H1 (cell line): Measurements from ENCODE around the gene FARP2.

Source experiments
- CEBPB ChIP-seq: IDR thresholded peaks from 2 replicates; pipeline ENCODE4 v1.6.1; 2012; ENCODE audit warnings: low read depth, low read length
- EP300 ChIP-seq, 2 experiments: IDR thresholded peaks; 1 replicate in 1 of 2; 2 replicates in 1 of 2; pipeline ENCODE4 v1.6.1; 2011 to 2012; ENCODE audit warnings: low read depth in 2 of 2, low read length in 2 of 2, mild to moderate bottlenecking in 2 of 2, borderline replicate concordance in 1 of 2, inconsistent platforms in 1 of 2, moderate library complexity in 1 of 2
- KDM1A ChIP-seq: fragments of 200-600, 300-600 bp; sonication (generic); IDR thresholded peaks from 2 replicates; pipeline ENCODE4 v1.7.1; 2016; ENCODE audit warnings: mild to moderate bottlenecking, low read length, borderline replicate concordance
- POLR2A ChIP-seq, 2 experiments: IDR thresholded peaks; 1 replicate in 1 of 2; 2 replicates in 1 of 2; pipeline ENCODE4 v1.6.1; 2011; ENCODE audit warnings: low read depth in 2 of 2, low read length in 2 of 2, mild to moderate bottlenecking in 2 of 2; ENCODE audit errors: control extremely low read depth in 1 of 2
- POLR2AphosphoS5 ChIP-seq: IDR thresholded peaks from 2 replicates; pipeline ENCODE4 v1.6.1; 2011; ENCODE audit warnings: low read depth, low read length
- SP4 ChIP-seq: IDR thresholded peaks from 2 replicates; pipeline ENCODE4 v1.6.1; 2012; ENCODE audit warnings: low read length, inconsistent platforms
- TF ChIP-seq, protein P1 (sequence below), 3 experiments: IDR thresholded peaks; 1 replicate in 2 of 3; 2 replicates in 1 of 3; pipeline versions ENCODE4 v1.5.1 to v1.6.1; 2011; ENCODE audit warnings: low read length in 3 of 3, mild to moderate bottlenecking in 3 of 3, inconsistent platforms in 2 of 3, low read depth in 1 of 3, moderate library complexity in 1 of 3; ENCODE audit not compliant: insufficient read depth in 1 of 3; ENCODE audit errors: control extremely low read depth in 1 of 3

DNA sequence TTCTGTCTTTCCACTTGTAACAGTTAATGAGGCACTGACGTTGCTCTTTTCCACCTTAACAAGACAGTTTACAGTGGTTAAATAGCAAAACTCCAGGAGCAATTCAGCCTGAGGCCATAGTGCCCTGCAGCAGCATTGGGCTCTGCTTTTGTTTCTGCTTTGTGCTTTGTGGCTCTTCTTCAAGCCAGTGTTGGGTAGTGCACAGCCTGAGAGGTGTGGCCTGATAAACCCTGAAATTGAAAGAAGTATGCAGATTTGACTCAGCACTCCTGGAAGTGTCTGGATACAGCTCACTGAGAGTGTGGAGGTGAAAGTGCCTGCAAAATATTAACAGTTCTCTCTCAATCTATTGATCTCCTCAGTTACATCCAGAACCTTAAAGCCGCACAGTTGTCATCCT, 89.3 kb downstream of the FARP2 start:
- TF ChIP-seq POLR2A (IDR thresholded peaks at IDR 0.05; ENCODE audit: control extremely low read depth in 1 of 2, low read depth in 2 of 2, low read length in 2 of 2): no peak
- no peak for TF ChIP-seq POLR2AphosphoS5
- no peak for TF ChIP-seq KDM1A
- TF ChIP-seq CEBPB: no peak
- TF ChIP-seq, protein P1, sequence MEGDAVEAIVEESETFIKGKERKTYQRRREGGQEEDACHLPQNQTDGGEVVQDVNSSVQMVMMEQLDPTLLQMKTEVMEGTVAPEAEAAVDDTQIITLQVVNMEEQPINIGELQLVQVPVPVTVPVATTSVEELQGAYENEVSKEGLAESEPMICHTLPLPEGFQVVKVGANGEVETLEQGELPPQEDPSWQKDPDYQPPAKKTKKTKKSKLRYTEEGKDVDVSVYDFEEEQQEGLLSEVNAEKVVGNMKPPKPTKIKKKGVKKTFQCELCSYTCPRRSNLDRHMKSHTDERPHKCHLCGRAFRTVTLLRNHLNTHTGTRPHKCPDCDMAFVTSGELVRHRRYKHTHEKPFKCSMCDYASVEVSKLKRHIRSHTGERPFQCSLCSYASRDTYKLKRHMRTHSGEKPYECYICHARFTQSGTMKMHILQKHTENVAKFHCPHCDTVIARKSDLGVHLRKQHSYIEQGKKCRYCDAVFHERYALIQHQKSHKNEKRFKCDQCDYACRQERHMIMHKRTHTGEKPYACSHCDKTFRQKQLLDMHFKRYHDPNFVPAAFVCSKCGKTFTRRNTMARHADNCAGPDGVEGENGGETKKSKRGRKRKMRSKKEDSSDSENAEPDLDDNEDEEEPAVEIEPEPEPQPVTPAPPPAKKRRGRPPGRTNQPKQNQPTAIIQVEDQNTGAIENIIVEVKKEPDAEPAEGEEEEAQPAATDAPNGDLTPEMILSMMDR (IDR thresholded peaks at IDR 0.05; ENCODE audit: control extremely low read depth in 1 of 3, insufficient read depth in 1 of 3, low read depth in 1 of 3, low read length in 3 of 3): no peak
- TF ChIP-seq EP300 (IDR thresholded peaks at IDR 0.05; ENCODE audit: borderline replicate concordance in 1 of 2, low read depth in 2 of 2, low read length in 2 of 2): no peak
- no peak for TF ChIP-seq SP4
